ENCODE results near the gene SHPK. TPM values are rescaled to one million over a fixed set of nuclear protein-coding genes. Genes with fewer than 3 reads are reported as not detected.

The SHPK gene
- total and polyA plus RNA-seq, 8 donors = 7.4 to 10.5 (median 8.8) TPM

DNA sequence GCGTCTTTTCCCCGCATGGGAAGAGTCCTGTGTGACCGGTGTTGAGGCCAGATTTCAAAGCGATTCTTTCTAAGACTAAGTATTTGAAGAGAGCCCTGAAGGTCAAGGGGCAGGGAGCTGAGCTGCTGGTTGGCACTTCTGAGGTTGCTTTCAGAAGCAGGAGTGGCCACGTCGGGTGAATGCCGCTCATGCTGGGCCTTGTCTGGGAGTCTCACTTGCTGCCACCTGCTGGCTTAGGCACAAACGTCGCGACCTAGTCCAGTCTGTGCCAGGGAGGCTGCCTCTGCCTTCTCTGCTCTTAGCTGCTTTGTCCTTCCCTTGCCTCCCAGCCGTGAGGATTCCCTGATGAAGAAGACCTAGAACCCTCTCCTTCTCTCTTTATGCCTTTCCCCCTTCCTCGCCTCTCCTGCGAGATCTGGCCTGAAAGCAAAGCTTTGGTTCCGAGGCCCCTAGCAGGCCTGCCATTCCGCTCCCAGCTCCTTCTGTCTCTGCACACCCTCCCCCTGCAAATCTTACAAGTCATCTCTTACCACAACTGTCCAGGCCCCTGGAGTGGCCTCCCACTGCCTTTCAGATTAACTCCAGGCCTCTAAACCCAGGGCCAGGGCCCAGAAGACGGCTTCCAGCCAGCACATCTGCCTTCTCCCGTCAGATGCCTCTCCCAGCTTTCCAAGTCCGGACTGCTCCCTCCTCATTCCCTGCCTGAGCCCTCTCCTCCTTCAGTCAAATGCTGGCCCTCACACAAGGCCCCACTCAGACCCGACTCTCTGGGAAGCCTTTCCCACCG is 11.9 kb upstream of the SHPK start:
- WGBS, 2 donors = 62 to 63% methylated on average over 20 of the region's 20 CpGs
- H3K4me3 ChIP-seq = no peak overlapping the region
- H3K27me3 ChIP-seq = no peaks in the 10 kb centered on the region
- ATAC-seq (peak; percentile 55 to 92 (median 86)), DNase-seq (peak in 3 of 6 donors; percentile 61 to 86 (median 77)), FAIRE-seq (no peak)
- H3K27ac ChIP-seq = no peak overlapping the region
- no peaks in the 10 kb centered on the region for H3K9me3 ChIP-seq
- intact Hi-C loops (cut with DNase I) = loop anchor here in 1 of 3 donors (10.0 kb wide), 1 partner anchor 603 kb away; no protein-coding TSS in a partner anchor
- TF ChIP-seq, protein P1, sequence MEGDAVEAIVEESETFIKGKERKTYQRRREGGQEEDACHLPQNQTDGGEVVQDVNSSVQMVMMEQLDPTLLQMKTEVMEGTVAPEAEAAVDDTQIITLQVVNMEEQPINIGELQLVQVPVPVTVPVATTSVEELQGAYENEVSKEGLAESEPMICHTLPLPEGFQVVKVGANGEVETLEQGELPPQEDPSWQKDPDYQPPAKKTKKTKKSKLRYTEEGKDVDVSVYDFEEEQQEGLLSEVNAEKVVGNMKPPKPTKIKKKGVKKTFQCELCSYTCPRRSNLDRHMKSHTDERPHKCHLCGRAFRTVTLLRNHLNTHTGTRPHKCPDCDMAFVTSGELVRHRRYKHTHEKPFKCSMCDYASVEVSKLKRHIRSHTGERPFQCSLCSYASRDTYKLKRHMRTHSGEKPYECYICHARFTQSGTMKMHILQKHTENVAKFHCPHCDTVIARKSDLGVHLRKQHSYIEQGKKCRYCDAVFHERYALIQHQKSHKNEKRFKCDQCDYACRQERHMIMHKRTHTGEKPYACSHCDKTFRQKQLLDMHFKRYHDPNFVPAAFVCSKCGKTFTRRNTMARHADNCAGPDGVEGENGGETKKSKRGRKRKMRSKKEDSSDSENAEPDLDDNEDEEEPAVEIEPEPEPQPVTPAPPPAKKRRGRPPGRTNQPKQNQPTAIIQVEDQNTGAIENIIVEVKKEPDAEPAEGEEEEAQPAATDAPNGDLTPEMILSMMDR (IDR thresholded peaks at IDR 0.05) = peak in 2 of 4 donors; percentile 14 to 25
- no peaks in the 10 kb centered on the region for H3K4me1 ChIP-seq
- H3K36me3 ChIP-seq = no peaks in the 10 kb centered on the region

DNA sequence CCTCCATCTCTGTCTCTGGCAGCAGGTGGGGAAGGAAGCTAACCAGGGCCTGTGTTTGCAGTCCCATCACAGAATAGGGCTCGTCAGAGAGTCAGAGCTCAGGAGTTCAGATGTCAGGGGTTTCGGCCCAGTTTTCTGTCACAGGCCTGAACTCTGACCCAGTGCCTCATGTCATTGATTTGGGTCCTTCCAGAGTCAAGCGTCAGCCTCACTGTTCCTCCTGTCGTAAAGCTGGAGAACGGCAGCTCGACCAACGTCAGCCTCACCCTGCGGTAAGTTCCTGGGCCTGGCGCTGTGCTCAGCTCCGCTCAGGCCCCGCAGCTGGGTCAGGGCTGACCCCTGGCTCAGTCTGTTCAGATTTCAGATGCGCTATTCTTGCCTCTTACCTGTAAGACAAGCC is 11.2 kb upstream of the SHPK start:
- 82 to 84% methylated on average over 12 of the region's 12 CpGs for WGBS, 2 donors
- H3K27me3 ChIP-seq = no peaks in the 10 kb centered on the region
- H3K36me3 ChIP-seq = no peaks in the 10 kb centered on the region
- H3K4me3 ChIP-seq = no peak overlapping the region
- DNase-seq (no peak), FAIRE-seq (no peak), ATAC-seq (no peak)
- intact Hi-C loops (cut with DNase I) = loop anchor here in 1 of 3 donors (10.0 kb wide), 1 partner anchor 602 kb away; no protein-coding TSS in a partner anchor
- H3K4me1 ChIP-seq = no peaks in the 10 kb centered on the region
- TF ChIP-seq, protein P1 (IDR thresholded peaks at IDR 0.05) = no peak
- no peaks in the 10 kb centered on the region for H3K9me3 ChIP-seq
- H3K27ac ChIP-seq = no peak overlapping the region

- intact Hi-C loops (cut with DNase I) = loop anchor here in 1 of 3 donors (10.0 kb wide), 1 partner anchor 601 kb away; no protein-coding TSS in a partner anchor
- Histone ChIP-seq H3K4me1 (peaks cover 6 to 10% (median 7%) of the 10 kb centered on the region in 3 donors), H3K4me3 (no peak overlapping the region), H3K27ac (no peak overlapping the region), H3K27me3 (no peaks in the 10 kb centered on the region), H3K36me3 (no peaks in the 10 kb centered on the region), H3K9me3 (no peaks in the 10 kb centered on the region)
- WGBS, 2 donors = 55 to 80% methylated on average over 5 of the region's 5 CpGs
- ATAC-seq (no peak), DNase-seq (peak in 1 of 6 donors; percentile 11), FAIRE-seq (no peak)
- TF ChIP-seq, protein P1 (IDR thresholded peaks at IDR 0.05) = no peak
Observed at GRCh38 chr17:3645310-3645709, 9.3 kb upstream of the SHPK start.

GRCh38 chr17:3643889-3644349 is 7.9 kb upstream of the SHPK start:
- intact Hi-C loops (cut with DNase I) = loop anchor here in 1 of 3 donors (10.0 kb wide), 1 partner anchor 599 kb away; no protein-coding TSS in a partner anchor
- no peaks in the 10 kb centered on the region for H3K36me3 ChIP-seq

More at GRCh38 chr17:3643889-3644349, 7.9 kb upstream of the SHPK start:
- DNase-seq (no peak), FAIRE-seq (no peak), ATAC-seq (no peak)
- Histone ChIP-seq H3K27ac (no peak overlapping the region), H3K4me3 (no peak overlapping the region), H3K9me3 (no peaks in the 10 kb centered on the region), H3K4me1 (peaks cover 7 to 15% (median 9%) of the 10 kb centered on the region in 3 donors), H3K27me3 (no peaks in the 10 kb centered on the region)
- WGBS, 2 donors = 96 to 100% methylated on average over 4 of the region's 4 CpGs
- TF ChIP-seq, protein P1 (IDR thresholded peaks at IDR 0.05) = no peak

All from pancreas (tissue), 10 donors.